Measurements from ENCODE around the gene ATP5F1E.

- TF ChIP-seq CTCF (IDR thresholded peaks at IDR 0.05) = no peak
- no peak for TF ChIP-seq POLR2A (IDR thresholded peaks at IDR 0.05)
Observed at GRCh38 chr20:59030911-59031563, 1.1 kb downstream of the ATP5F1E start.

All from esophagus squamous epithelium (tissue), 4 donors.